ENCODE data around the gene CD99. TPM values are rescaled to one million over a fixed set of nuclear protein-coding genes. Genes with fewer than 3 reads are reported as not detected.
"Not testable (repeated sequence)": the region's sequence is repeated elsewhere in the genome, so short reads cannot be mapped to it uniquely, and the experiment has no call there.

Gene CD99
- total and polyA plus RNA-seq, 2 of the 13 experiments (the other 11 are each of a cell fraction or from before 2014, with no cell fraction given), result 78.8 to 111 TPM

DNA sequence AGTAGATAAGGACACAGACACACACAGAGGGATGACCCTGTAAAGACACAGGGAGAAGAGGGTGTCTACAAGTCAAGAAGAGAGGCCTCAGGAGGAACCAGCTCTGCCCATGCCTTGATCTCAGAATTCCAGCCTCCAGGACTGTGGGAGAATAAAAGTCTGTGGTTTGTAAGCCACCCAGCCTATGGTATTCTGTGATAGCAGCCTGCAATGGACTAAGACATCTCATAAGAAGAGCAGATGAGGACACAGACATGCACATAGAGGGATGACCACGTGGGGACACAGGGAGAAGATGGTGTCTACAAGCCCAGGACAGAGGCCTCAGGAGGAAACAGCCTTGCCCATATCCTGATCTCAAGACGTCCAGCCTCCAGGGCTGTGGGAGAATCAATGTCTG lies 70.2 kb downstream of the CD99 start (continued):
- no peak for TF ChIP-seq ATF7-NPFF (CRISPR knock-in tag; IDR thresholded peaks at IDR 0.05; ENCODE audit: low read depth)

DNA sequence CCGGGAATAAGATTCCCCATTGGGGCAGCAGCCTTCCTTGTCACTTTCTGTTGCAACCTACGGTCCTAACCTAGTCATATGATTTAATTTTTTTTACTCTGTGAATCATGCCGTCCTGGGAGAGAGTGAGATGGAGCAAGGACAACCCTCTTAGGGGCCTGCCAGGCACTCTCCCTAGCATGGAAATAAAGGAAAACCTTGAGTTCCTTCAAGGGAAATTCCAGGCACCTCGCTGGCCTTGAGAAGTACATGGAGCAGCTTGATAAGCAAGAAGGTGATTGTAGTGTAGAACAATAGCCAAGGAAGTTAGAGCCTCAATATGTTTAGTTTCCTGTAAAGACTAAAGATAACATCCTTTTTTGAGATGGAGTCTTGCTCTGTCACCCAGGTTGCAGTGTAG lies 71.6 kb downstream of the CD99 start:
- intact Hi-C loops (cut with micrococcal nuclease; ENCODE audit: unreplicated experiment), result loop anchor here (10.0 kb wide), 1 partner anchor 58 kb away; no protein-coding TSS in a partner anchor
- ATAC-seq; H3K79me2 ChIP-seq (ENCODE audit: insufficient read depth, low read length); H3K9ac ChIP-seq (ENCODE audit: insufficient read depth, low read depth, low read length); DNase-seq (ENCODE audit: low spot score); BruUV-seq (replicated peaks); H2AFZ ChIP-seq (ENCODE audit: low read length); FAIRE-seq; H4K20me1 ChIP-seq (ENCODE audit: insufficient read depth, low read length); in situ Hi-C loops (cut with HindIII; ENCODE audit: extremely low pct_ligation_motif_present, low pct_unique_long_range_greater_than_20kb); POLR2A ChIA-PET; CTCF ChIA-PET (ENCODE audit: low intra/inter-chr PET ratio, low total read pairs); H3K4me3 ChIP-seq (replicated peaks in 1 of 3; ENCODE audit: insufficient read depth in 1 of 3, low read depth in 2 of 3, low read length in 3 of 3); H3K4me2 ChIP-seq (ENCODE audit: low read depth, low read length); H3K36me3 ChIP-seq (replicated peaks in 1 of 2; ENCODE audit: control insufficient read depth in 1 of 2, insufficient read depth in 2 of 2, low read length in 2 of 2); H3K9me3 ChIP-seq (ENCODE audit: low read length); H3K27ac ChIP-seq (ENCODE audit: extremely low read length, insufficient read depth, low read length); H3K27me3 ChIP-seq (ENCODE audit: control insufficient read depth in 1 of 2, insufficient read depth in 2 of 2, low read length in 2 of 2): not testable (repeated sequence)
- 40% methylated on average over 4 of the region's 4 CpGs for WGBS (ENCODE audit: low lambda C conversion rate)
- peaks cover 18% of the 10 kb centered on the region for H3K4me1 ChIP-seq (ENCODE audit: insufficient read depth, low read length)

DNA sequence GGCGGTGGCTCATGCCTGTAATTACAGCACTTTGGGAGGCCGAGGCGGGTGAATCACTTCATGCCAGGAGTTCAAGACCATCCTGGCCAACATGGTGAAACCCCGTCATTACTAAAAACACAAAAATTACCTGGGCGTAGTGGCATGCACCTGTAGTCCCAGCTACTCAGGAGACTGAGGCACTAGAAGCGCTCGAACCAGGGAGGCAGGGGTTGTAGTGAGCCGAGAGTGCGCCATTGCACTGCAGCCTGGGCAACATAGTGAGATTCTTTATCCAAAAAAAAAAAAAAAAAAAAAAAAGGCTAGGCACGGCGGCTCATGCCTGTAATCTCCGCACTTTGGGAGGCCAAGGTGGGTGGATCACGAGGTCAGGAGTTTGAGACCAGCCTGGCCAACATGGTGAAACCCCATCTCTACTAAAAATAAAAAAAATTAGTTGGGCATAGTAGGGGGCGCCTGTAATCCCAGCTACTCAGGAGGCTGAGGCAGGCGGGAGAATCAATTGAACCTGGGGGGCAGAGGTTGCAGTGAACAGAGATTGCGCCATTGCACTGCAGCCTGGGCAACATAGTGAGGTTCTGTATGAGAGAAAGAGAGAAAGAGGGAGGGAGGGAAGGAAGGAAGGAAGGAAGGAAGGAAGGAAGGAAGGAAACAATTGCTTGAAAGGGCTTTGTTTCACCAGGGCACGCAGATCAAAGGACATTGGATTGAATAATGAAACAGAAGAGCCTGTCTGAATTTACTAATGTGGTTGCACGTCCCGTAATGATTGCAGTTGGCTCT lies 73.9 kb downstream of the CD99 start:
- FAIRE-seq; H3K27ac ChIP-seq (ENCODE audit: extremely low read length, insufficient read depth, low read length); H3K4me3 ChIP-seq (replicated peaks in 1 of 3; ENCODE audit: insufficient read depth in 1 of 3, low read depth in 2 of 3, low read length in 3 of 3); H2AFZ ChIP-seq (ENCODE audit: low read length); CTCF ChIA-PET (ENCODE audit: low intra/inter-chr PET ratio, low total read pairs); H3K36me3 ChIP-seq (replicated peaks in 1 of 2; ENCODE audit: control insufficient read depth in 1 of 2, insufficient read depth in 2 of 2, low read length in 2 of 2); H3K4me2 ChIP-seq (ENCODE audit: low read depth, low read length); H3K9ac ChIP-seq (ENCODE audit: insufficient read depth, low read depth, low read length); BruUV-seq (replicated peaks); H3K9me3 ChIP-seq (ENCODE audit: low read length); H3K27me3 ChIP-seq (ENCODE audit: control insufficient read depth in 1 of 2, insufficient read depth in 2 of 2, low read length in 2 of 2); H3K79me2 ChIP-seq (ENCODE audit: insufficient read depth, low read length); DNase-seq (ENCODE audit: low spot score); ATAC-seq; POLR2A ChIA-PET; H4K20me1 ChIP-seq (ENCODE audit: insufficient read depth, low read length); in situ Hi-C loops (cut with HindIII; ENCODE audit: extremely low pct_ligation_motif_present, low pct_unique_long_range_greater_than_20kb): not testable (repeated sequence)
- 63% methylated on average over 19 of the region's 19 CpGs for WGBS (ENCODE audit: low lambda C conversion rate)
- TF ChIP-seq CEBPG (CRISPR knock-in tag; IDR thresholded peaks at IDR 0.05), result peak; percentile 22; the same call in 1 of the 2 replicates
- peak; percentile 91 for TF ChIP-seq ZNF121 (CRISPR knock-in tag; IDR thresholded peaks at IDR 0.05)
- intact Hi-C loops (cut with micrococcal nuclease; ENCODE audit: unreplicated experiment), result loop anchor here (10.0 kb wide), 1 partner anchor 60 kb away; no protein-coding TSS in a partner anchor
- H3K4me1 ChIP-seq (ENCODE audit: insufficient read depth, low read length), result peaks cover 26% of the 10 kb centered on the region

All from HepG2 (cell line).